Measurements from ENCODE around the gene TBR1. TPM values are rescaled to one million over a fixed set of nuclear protein-coding genes. Genes with fewer than 3 reads are reported as not detected.

The TBR1 gene
- total RNA-seq, 1 experiment from 2014 or later, result not detected

DNA sequence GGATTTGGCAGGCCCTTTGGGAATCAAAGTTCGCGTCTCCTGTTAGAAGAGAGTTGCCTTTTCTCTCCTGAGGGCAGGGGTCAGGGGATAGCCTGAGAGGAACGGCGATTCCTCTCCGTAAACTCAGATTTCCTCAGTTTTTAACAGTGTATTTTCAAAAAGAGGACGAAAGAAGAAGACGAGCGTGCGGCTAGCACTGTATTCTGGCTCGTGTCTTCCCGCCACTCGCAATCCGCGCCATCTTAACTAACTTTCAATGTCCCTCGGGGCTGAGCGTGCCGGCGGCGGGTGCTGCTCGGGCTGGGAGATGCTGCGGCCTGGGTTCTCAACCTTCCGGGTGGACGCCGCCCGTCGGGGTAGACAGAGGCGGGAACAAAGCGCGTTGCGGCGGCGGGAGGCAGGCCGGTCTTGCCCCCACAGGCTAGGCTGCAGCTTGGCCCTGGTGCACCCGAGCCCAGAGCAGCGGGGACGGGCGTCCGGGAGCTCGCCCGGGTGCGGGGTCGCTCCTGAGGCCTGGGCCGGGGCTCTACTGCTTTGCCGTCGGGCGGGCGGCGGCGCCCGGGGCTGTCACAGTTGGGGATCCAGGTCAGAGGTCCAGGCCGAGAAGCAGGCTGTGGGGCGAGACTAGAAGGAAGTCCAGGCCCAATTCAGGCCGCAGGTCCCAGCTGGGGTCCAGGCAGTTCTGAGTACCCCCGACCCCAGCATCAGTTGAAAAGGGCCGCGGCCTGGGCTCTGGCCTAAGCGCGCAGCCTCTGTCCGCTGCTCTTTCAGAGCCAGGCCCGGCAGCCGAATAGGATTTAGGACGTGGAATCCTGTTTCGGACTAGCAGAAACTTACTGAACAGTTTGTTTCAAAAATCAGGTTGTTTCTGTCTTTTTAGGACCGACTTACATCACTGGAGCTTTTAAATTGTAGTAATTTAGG is 11.8 kb downstream of the TBR1 start:
- H3K4me1 ChIP-seq (ENCODE audit: insufficient read depth, low read length), result no peaks in the 10 kb centered on the region
- no TSS peak for BruUV-seq (replicated peaks)
- H3K9ac ChIP-seq (ENCODE audit: low read length), result no peak overlapping the region
- CTCF ChIA-PET, result no interaction called here
- no peak for ATAC-seq
- no peaks in the 10 kb centered on the region for H3K9me2 ChIP-seq (replicated peaks; ENCODE audit: low read length)
- no peak for DNase-seq
- no peaks in the 10 kb centered on the region for H3K36me3 ChIP-seq (ENCODE audit: low read depth, low read length)
- no peaks in the 10 kb centered on the region for H3K79me2 ChIP-seq (ENCODE audit: low read length)
- intact Hi-C loops (cut with micrococcal nuclease), result no loop called here
- no peak for TF ChIP-seq EZH2 (IDR thresholded peaks at IDR 0.05; ENCODE audit: low read length, unreplicated experiment)
- TF ChIP-seq, protein P1, sequence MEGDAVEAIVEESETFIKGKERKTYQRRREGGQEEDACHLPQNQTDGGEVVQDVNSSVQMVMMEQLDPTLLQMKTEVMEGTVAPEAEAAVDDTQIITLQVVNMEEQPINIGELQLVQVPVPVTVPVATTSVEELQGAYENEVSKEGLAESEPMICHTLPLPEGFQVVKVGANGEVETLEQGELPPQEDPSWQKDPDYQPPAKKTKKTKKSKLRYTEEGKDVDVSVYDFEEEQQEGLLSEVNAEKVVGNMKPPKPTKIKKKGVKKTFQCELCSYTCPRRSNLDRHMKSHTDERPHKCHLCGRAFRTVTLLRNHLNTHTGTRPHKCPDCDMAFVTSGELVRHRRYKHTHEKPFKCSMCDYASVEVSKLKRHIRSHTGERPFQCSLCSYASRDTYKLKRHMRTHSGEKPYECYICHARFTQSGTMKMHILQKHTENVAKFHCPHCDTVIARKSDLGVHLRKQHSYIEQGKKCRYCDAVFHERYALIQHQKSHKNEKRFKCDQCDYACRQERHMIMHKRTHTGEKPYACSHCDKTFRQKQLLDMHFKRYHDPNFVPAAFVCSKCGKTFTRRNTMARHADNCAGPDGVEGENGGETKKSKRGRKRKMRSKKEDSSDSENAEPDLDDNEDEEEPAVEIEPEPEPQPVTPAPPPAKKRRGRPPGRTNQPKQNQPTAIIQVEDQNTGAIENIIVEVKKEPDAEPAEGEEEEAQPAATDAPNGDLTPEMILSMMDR (conservative IDR thresholded peaks at IDR 0.05; ENCODE audit: low read depth, low read length), result no peak
- TF ChIP-seq EZH2phosphoT487 (IDR thresholded peaks at IDR 0.05; ENCODE audit: borderline replicate concordance, low read length), result no peak
- no peak overlapping the region for H3K4me2 ChIP-seq (ENCODE audit: low read length)
- no peak overlapping the region for H3K27ac ChIP-seq (ENCODE audit: low read length)
- POLR2A ChIA-PET (ENCODE audit: unreplicated experiment), result no interaction called here
- no peaks in the 10 kb centered on the region for H3K9me3 ChIP-seq (ENCODE audit: low read length)
- H2AFZ ChIP-seq (ENCODE audit: low read length), result no peak overlapping the region
- no peaks in the 10 kb centered on the region for H3K27me3 ChIP-seq (ENCODE audit: low read length)
- no peak overlapping the region for H3K4me3 ChIP-seq (ENCODE audit: low read length)
- no peaks in the 10 kb centered on the region for H4K20me1 ChIP-seq (ENCODE audit: low read length)
- no peaks in the 10 kb centered on the region for H3F3A ChIP-seq (ENCODE audit: low read length, unreplicated experiment)

DNA sequence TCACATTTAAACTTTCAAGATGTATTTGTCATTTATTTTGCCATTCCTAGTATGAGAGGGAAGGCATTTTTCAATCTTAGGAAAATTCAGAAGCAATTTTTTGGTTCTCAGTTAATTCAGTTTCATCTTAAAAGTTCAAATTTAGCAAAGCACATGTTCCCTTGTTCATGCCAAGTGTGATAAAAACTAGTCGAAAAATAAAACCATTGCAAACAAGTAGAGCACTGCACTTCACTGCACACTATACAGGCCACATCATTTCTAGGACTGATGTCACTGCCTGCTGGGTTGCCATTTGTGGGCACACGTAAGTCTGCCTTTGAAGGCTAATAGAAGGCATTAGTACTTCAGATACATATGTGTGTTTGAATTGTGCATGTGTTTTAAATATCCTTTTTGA is 14.3 kb downstream of the TBR1 start:
- Histone ChIP-seq H3K4me2 (ENCODE audit: low read length) (no peak overlapping the region), H3K27ac (ENCODE audit: low read length) (no peak overlapping the region), H3K4me1 (ENCODE audit: insufficient read depth, low read length) (no peaks in the 10 kb centered on the region), H3F3A (ENCODE audit: low read length, unreplicated experiment) (no peaks in the 10 kb centered on the region), H3K9me2 (replicated peaks; ENCODE audit: low read length) (no peaks in the 10 kb centered on the region), H3K36me3 (ENCODE audit: low read depth, low read length) (no peaks in the 10 kb centered on the region), H3K27me3 (ENCODE audit: low read length) (no peaks in the 10 kb centered on the region), H2AFZ (ENCODE audit: low read length) (no peak overlapping the region), H3K9me3 (ENCODE audit: low read length) (no peaks in the 10 kb centered on the region), H3K79me2 (ENCODE audit: low read length) (no peaks in the 10 kb centered on the region), H3K9ac (ENCODE audit: low read length) (no peak overlapping the region), H4K20me1 (ENCODE audit: low read length) (no peaks in the 10 kb centered on the region), H3K4me3 (ENCODE audit: low read length) (no peak overlapping the region)
- CTCF ChIA-PET, result no interaction called here
- intact Hi-C loops (cut with micrococcal nuclease), result no loop called here
- TF ChIP-seq EZH2 (IDR thresholded peaks at IDR 0.05; ENCODE audit: low read length, unreplicated experiment) (no peak), EZH2phosphoT487 (IDR thresholded peaks at IDR 0.05; ENCODE audit: borderline replicate concordance, low read length) (no peak)
- TF ChIP-seq, protein P1 (conservative IDR thresholded peaks at IDR 0.05; ENCODE audit: low read depth, low read length), result no peak
- DNase-seq, result no peak
- no TSS peak for BruUV-seq (replicated peaks)
- POLR2A ChIA-PET (ENCODE audit: unreplicated experiment), result no interaction called here
- no peak for ATAC-seq

DNA sequence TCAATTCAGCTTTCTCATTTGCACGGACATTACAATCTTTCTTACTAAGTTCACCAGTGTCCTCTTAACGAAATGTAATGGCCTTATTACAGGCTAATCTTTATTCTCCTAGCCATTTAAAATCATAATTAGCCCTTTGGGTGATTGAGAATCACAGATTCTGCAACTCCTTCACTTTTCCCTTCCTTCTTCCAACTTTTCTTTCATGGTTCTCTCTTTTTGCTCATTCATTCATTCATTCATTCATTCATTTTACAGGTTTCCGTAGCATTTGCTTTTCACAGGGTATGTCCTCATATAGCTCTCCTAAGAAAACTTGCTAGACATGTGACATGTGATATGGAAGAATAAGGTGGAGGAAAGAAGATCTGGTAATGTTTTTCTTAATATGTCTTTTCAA is 16.0 kb downstream of the TBR1 start:
- Histone ChIP-seq H3F3A (ENCODE audit: low read length, unreplicated experiment) (no peaks in the 10 kb centered on the region), H4K20me1 (ENCODE audit: low read length) (no peaks in the 10 kb centered on the region), H3K4me1 (ENCODE audit: insufficient read depth, low read length) (peaks cover 12% of the 10 kb centered on the region), H2AFZ (ENCODE audit: low read length) (no peak overlapping the region), H3K27ac (ENCODE audit: low read length) (no peak overlapping the region), H3K9me2 (replicated peaks; ENCODE audit: low read length) (no peaks in the 10 kb centered on the region), H3K27me3 (ENCODE audit: low read length) (no peaks in the 10 kb centered on the region), H3K4me3 (ENCODE audit: low read length) (no peak overlapping the region), H3K4me2 (ENCODE audit: low read length) (no peak overlapping the region), H3K36me3 (ENCODE audit: low read depth, low read length) (no peaks in the 10 kb centered on the region), H3K9me3 (ENCODE audit: low read length) (no peaks in the 10 kb centered on the region), H3K9ac (ENCODE audit: low read length) (no peak overlapping the region), H3K79me2 (ENCODE audit: low read length) (no peaks in the 10 kb centered on the region)
- DNase-seq (no peak), ATAC-seq (no peak)
- no peak for TF ChIP-seq EZH2 (IDR thresholded peaks at IDR 0.05; ENCODE audit: low read length, unreplicated experiment)
- TF ChIP-seq EZH2phosphoT487 (IDR thresholded peaks at IDR 0.05; ENCODE audit: borderline replicate concordance, low read length), result no peak
- TF ChIP-seq, protein P1 (conservative IDR thresholded peaks at IDR 0.05; ENCODE audit: low read depth, low read length), result no peak
- no TSS peak for BruUV-seq (replicated peaks)
- CTCF ChIA-PET, result no interaction called here
- intact Hi-C loops (cut with micrococcal nuclease), result no loop called here
- POLR2A ChIA-PET (ENCODE audit: unreplicated experiment), result no interaction called here
